K562 (cell line): ENCODE measurements around the gene MAST4. TPM values are rescaled to one million over a fixed set of nuclear protein-coding genes. Genes with fewer than 3 reads are reported as not detected.

Experiments
- ATAC-seq: fragments of 200-7000 bp; cut with Tn5 transposase; 3 replicates; pipeline ENCODE4 v1.9.1; 2020; ENCODE audit warnings: moderate library complexity
- BruUV-seq: library from RNA; stranded (reverse); fragments of 400-500 nt; replicated peaks from 2 replicates; lab custom pipeline; 2021; lab: Mats Ljungman, UMichigan
- CTCF ChIA-PET: fragments of 300-600 bp; formaldehyde crosslinking; extraction: SDS; loops from one replicate; lab custom pipeline; 2021; ENCODE audit warnings: low intra/inter-chr PET ratio; lab: Yijun Ruan, JAX
- POLR2A ChIA-PET: fragments of 300-600, 350-650 bp; sonication (Branson Sonifier 250); formaldehyde crosslinking; extraction: SDS; loops from one replicate; lab custom pipeline; 2021; ENCODE audit warnings: antibody characterized with exemption, inconsistent platforms; lab: Yijun Ruan, JAX
- DNase-seq, 4 experiments: peaks; one replicate each; pipeline versions ENCODE4 v3.0.0 to v3.0.0-alpha.2; 2011 to 2018; ENCODE audit warnings: low spot score in 3 of 4, mixed read lengths in 3 of 4; ENCODE audit errors: extremely low read depth in 1 of 4
- FAIRE-seq: peaks from 2 replicates; lab custom pipeline; 2011; peaks lifted over from hg19 to GRCh38; lab: Jason Lieb, UNC
- H2AFZ ChIP-seq: 2 replicates; pipeline ENCODE4 v1.6.0; 2011; ENCODE audit warnings: low read depth, low read length, control low read depth, inconsistent platforms
- H3K27ac ChIP-seq: fragments of 200-600 bp; 3 replicates; pipeline ENCODE4 v1.8.0; 2011; ENCODE audit warnings: low read depth, mild to moderate bottlenecking, control low read depth, inconsistent platforms, low read length, moderate library complexity, mixed read lengths; ENCODE audit errors: extremely low read depth
- H3K27me3 ChIP-seq, 2 experiments: fragments of 300-600 bp in 1 of 2; 2 replicates in 1 of 2; 3 replicates in 1 of 2; pipeline versions ENCODE4 v1.6.0 to v1.8.0; 2011; ENCODE audit warnings: inconsistent platforms in 2 of 2, low read length in 2 of 2, mild to moderate bottlenecking in 1 of 2, mixed read lengths in 1 of 2, moderate library complexity in 1 of 2; ENCODE audit not compliant: control insufficient read depth in 2 of 2, insufficient read depth in 2 of 2
- H3K36me3 ChIP-seq: fragments of 300-600 bp; 3 replicates; pipeline ENCODE4 v1.8.0; 2011; ENCODE audit warnings: mild to moderate bottlenecking, low read length, inconsistent platforms; ENCODE audit not compliant: control insufficient read depth, insufficient read depth
- H3K4me1 ChIP-seq, 2 experiments: fragments of 200-600 bp in 1 of 2; replicated peaks in 1 of 2; 2 replicates in 1 of 2; 3 replicates in 1 of 2; pipeline versions ENCODE4 v1.5.1 to v1.8.0; 2011; ENCODE audit warnings: inconsistent platforms in 2 of 2, low read length in 2 of 2, mild to moderate bottlenecking in 1 of 2, mixed read lengths in 1 of 2, moderate library complexity in 1 of 2; ENCODE audit not compliant: control insufficient read depth in 2 of 2, insufficient read depth in 2 of 2
- H3K4me2 ChIP-seq: 2 replicates; pipeline ENCODE4 v1.6.1; 2011; ENCODE audit warnings: low read length, control low read depth, inconsistent platforms, mixed read lengths; ENCODE audit not compliant: insufficient read depth
- H3K4me3 ChIP-seq: fragments of 200-600 bp; sonication (generic), shearing (Covaris generic); 2 replicates; pipeline ENCODE4 v1.5.1; 2016; ENCODE audit warnings: control low read depth, inconsistent platforms
- H3K79me2 ChIP-seq: fragments of 200-600 bp; 3 replicates; pipeline ENCODE4 v1.8.0; 2011; ENCODE audit warnings: low read length, inconsistent platforms; ENCODE audit not compliant: control insufficient read depth, insufficient read depth
- H3K9ac ChIP-seq, 2 experiments: 2 replicates each; pipeline versions ENCODE4 v1.6.0 to v1.6.1; 2011; ENCODE audit warnings: low read depth in 2 of 2, low read length in 2 of 2, control low read depth in 1 of 2, inconsistent platforms in 1 of 2, mild to moderate bottlenecking in 1 of 2, mixed read lengths in 1 of 2; ENCODE audit not compliant: insufficient read depth in 1 of 2
- H3K9me1 ChIP-seq: one replicate; pipeline ENCODE4 v1.6.0; 2011; ENCODE audit warnings: inconsistent platforms, mild to moderate bottlenecking, low read length, moderate library complexity; ENCODE audit not compliant: control insufficient read depth, insufficient read depth
- H3K9me3 ChIP-seq: replicated peaks from 2 replicates; pipeline ENCODE4 v1.5.1; 2011; ENCODE audit warnings: low read depth, low read length, inconsistent platforms; ENCODE audit not compliant: control insufficient read depth, insufficient read depth
- H4K20me1 ChIP-seq: replicated peaks from 2 replicates; pipeline ENCODE4 v1.6.1; 2011; ENCODE audit warnings: low read length, inconsistent platforms, mixed read lengths; ENCODE audit not compliant: control insufficient read depth, insufficient read depth
- COPS2 ChIP-seq: fragments of 450-650 bp; conservative IDR thresholded peaks from 2 replicates; pipeline ENCODE4 v1.6.1; 2016; ENCODE audit warnings: mild to moderate bottlenecking, moderate library complexity
- MYC ChIP-seq, 2 experiments: fragments of 250-450 bp in 1 of 2; sonication (Bioruptor Pico) in 1 of 2; IDR thresholded peaks; 2 replicates each; pipeline versions ENCODE4 v1.5.1 to v1.6.1; 2012 to 2021; ENCODE audit warnings: low read depth in 2 of 2, borderline replicate concordance in 1 of 2, improper control_type of control experiment in 1 of 2, low read length in 1 of 2, mild to moderate bottlenecking in 1 of 2, moderate library complexity in 1 of 2
- SNRNP70 ChIP-seq: fragments of 200-400 bp; formaldehyde crosslinking; optimal IDR thresholded peaks from 2 replicates; pipeline ENCODE3; 2017; ENCODE audit warnings: low read depth, low read length
- TSC22D4 ChIP-seq: fragments of 450-650 bp; IDR thresholded peaks from 2 replicates; pipeline ENCODE4 v1.6.1; 2016; ENCODE audit warnings: missing genetic modification characterization, missing biosample characterization, control low read depth
- ZBTB40 ChIP-seq, 2 experiments: fragments of 450-650 bp in 1 of 2; sonication (generic) in 1 of 2; formaldehyde crosslinking in 1 of 2; IDR thresholded peaks; 2 replicates each; pipeline versions ENCODE4 v1.7.1 to v1.9.0; 2016 to 2022; ENCODE audit warnings: inconsistent platforms in 1 of 2, mild to moderate bottlenecking in 1 of 2, missing genetic modification reagents in 1 of 2
- ZFP36 ChIP-seq: fragments of 150-350 bp; IDR thresholded peaks from 2 replicates; pipeline ENCODE4 v1.6.1; 2018; ENCODE audit warnings: low read length, low read depth; ENCODE audit not compliant: partially characterized antibody
- WGBS: fragments of 100-300 bp; shearing (Covaris generic); methylation state at CpG from one replicate; pipeline ENCODE4 v1.1.6; 2016; ENCODE audit warnings: low coverage, mixed read lengths; ENCODE audit not compliant: insufficient coverage; ENCODE audit errors: missing lambda C conversion rate; 5-methylcytosine and 5-hydroxymethylcytosine counted together
- in situ Hi-C: fragments of 300-500 bp; cut with MboI; formaldehyde crosslinking; loops from 4 replicates; pipeline ENCODE4 v1.15.0; 2018; ENCODE audit warnings: inconsistent platforms, mixed read lengths
- intact Hi-C: fragments of 100-400 bp; cut with micrococcal nuclease; formaldehyde crosslinking; loops from 2 replicates; pipeline ENCODE4 v1.14.2; 2022
- polyA plus RNA-seq, 8 experiments: library from polyadenylated mRNA; depleted of rRNA in 4 of 8; stranded (reverse) in 5 of 8; unstranded in 3 of 8; fragments of >200 nt; fragmentation: Nextera tagmentation in 2 of 8; fragmentation: Illumina TruSeq in 1 of 8; extraction: Ambion mirVana in 2 of 8; extraction: Trizol in 1 of 8; gene quantifications; 2 replicates each; pipeline versions ENCODE4 v1.2.1 to v1.2.3, GENCODE V29; 2011 to 2014; ENCODE audit warnings: inconsistent platforms in 1 of 8, missing spikeins in 1 of 8
- total RNA-seq, 7 experiments: library from RNA; depleted of rRNA in 6 of 7; stranded (reverse); fragments of >200 nt in 6 of 7; fragmentation: Illumina TruSeq in 2 of 7; extraction: Trizol in 2 of 7; gene quantifications; 2 replicates each; pipeline versions ENCODE4 v1.2.1 to v1.2.3, GENCODE V29; 2011 to 2021; ENCODE audit warnings: low replicate concordance in 1 of 7

Gene MAST4
- total and polyA plus RNA-seq, 9 of the 15 experiments (the other 6 are each of a cell fraction or from before 2014, with no cell fraction given), result 0.88 to 10.1 (median 5.2) TPM

GRCh38 chr5:66904189-66904588 is 308.0 kb downstream of the MAST4 start:
- in situ Hi-C loops (no loop called here), intact Hi-C loops (no loop called here)
- Histone ChIP-seq H3K27ac (no peak overlapping the region), H3K27me3 (0 out of 5 replicates have a peak, but pooled peaks cover 0 to 4% of the 10 kb centered on the region in 2 experiments), H3K4me3 (no peak overlapping the region), H4K20me1 (no peaks in the 10 kb centered on the region), H3K9me1 (no peaks in the 10 kb centered on the region), H3K4me1 (no peaks in the 10 kb centered on the region), H3K36me3 (no peaks in the 10 kb centered on the region), H3K4me2 (no peak overlapping the region), H3K9ac (no peak overlapping the region), H3K9me3 (no peaks in the 10 kb centered on the region), H3K79me2 (no peaks in the 10 kb centered on the region), H2AFZ (no peak overlapping the region)
- no peak for TF ChIP-seq ZFP36
- TF ChIP-seq MYC (IDR thresholded peaks at IDR 0.05; ENCODE audit: low read depth, low read length), result no peak
- no peak for TF ChIP-seq MYC (CRISPR knock-in tag; IDR thresholded peaks at IDR 0.05; ENCODE audit: borderline replicate concordance, low read depth)
- ChIA-PET POLR2A (no interaction called here), CTCF (no interaction called here)
- DNase-seq, result no peak
- WGBS, result 0% methylated on average over 3 of the region's 3 CpGs
- no peak for FAIRE-seq
- no peak for ATAC-seq
- no TSS peak for BruUV-seq

- Histone ChIP-seq H3K4me1 (no peaks in the 10 kb centered on the region), H3K9me1 (no peaks in the 10 kb centered on the region), H4K20me1 (no peaks in the 10 kb centered on the region), H3K4me2 (no peak overlapping the region), H3K79me2 (no peaks in the 10 kb centered on the region), H3K9me3 (no peaks in the 10 kb centered on the region), H3K9ac (no peak overlapping the region), H2AFZ (no peak overlapping the region), H3K36me3 (no peaks in the 10 kb centered on the region), H3K4me3 (no peak overlapping the region), H3K27ac (no peak overlapping the region), H3K27me3 (0 out of 5 replicates have a peak, but pooled peaks cover 0 to 4% of the 10 kb centered on the region in 2 experiments)
- DNase-seq (no peak), ATAC-seq (no peak), FAIRE-seq (no peak)
- intact Hi-C loops (no loop called here), in situ Hi-C loops (no loop called here)
- ChIA-PET POLR2A (no interaction called here), CTCF (no interaction called here)
- 3% methylated on average over 3 of the region's 3 CpGs for WGBS
- no TSS peak for BruUV-seq
- TF ChIP-seq TSC22D4 (tag) (no peak), ZBTB40 (IDR thresholded peaks at IDR 0.05) (no peak), ZBTB40 (CRISPR knock-in tag; IDR thresholded peaks at IDR 0.05) (no peak), SNRNP70 (no peak), COPS2 (no peak)
These were observed 309.8 kb downstream of the MAST4 start for GRCh38 chr5:66906021-66906420.
